ENCODE measurements around the gene SLC17A3.

GRCh38 chr6:25872814-25873213, 1.2 kb downstream of the SLC17A3 start:
- TF ChIP-seq, protein P1, sequence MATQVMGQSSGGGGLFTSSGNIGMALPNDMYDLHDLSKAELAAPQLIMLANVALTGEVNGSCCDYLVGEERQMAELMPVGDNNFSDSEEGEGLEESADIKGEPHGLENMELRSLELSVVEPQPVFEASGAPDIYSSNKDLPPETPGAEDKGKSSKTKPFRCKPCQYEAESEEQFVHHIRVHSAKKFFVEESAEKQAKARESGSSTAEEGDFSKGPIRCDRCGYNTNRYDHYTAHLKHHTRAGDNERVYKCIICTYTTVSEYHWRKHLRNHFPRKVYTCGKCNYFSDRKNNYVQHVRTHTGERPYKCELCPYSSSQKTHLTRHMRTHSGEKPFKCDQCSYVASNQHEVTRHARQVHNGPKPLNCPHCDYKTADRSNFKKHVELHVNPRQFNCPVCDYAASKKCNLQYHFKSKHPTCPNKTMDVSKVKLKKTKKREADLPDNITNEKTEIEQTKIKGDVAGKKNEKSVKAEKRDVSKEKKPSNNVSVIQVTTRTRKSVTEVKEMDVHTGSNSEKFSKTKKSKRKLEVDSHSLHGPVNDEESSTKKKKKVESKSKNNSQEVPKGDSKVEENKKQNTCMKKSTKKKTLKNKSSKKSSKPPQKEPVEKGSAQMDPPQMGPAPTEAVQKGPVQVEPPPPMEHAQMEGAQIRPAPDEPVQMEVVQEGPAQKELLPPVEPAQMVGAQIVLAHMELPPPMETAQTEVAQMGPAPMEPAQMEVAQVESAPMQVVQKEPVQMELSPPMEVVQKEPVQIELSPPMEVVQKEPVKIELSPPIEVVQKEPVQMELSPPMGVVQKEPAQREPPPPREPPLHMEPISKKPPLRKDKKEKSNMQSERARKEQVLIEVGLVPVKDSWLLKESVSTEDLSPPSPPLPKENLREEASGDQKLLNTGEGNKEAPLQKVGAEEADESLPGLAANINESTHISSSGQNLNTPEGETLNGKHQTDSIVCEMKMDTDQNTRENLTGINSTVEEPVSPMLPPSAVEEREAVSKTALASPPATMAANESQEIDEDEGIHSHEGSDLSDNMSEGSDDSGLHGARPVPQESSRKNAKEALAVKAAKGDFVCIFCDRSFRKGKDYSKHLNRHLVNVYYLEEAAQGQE (IDR thresholded peaks at IDR 0.05; ENCODE audit: insufficient read depth in 1 of 2, low read depth in 2 of 2, low read length in 2 of 2) = no peak
- no peak for TF ChIP-seq SIN3A (IDR thresholded peaks at IDR 0.05; ENCODE audit: borderline replicate concordance, insufficient read depth, low read length)

All from PFSK-1 (cell line).